Fibroblast of lung (primary cell): ENCODE data around the gene CDKAL1. TPM values are rescaled to one million over a fixed set of nuclear protein-coding genes. Genes with fewer than 3 reads are reported as not detected.

Experiments
- DNase-seq, 2 donors: peaks; one replicate each; pipeline versions ENCODE4 v3.0.0 to v3.0.0-alpha.2; 2010; ENCODE audit warnings: low read depth in 2 of 2
- H2AFZ ChIP-seq: 2 replicates; pipeline ENCODE4 v1.5.1; 2012; ENCODE audit warnings: low read length, control low read depth, inconsistent platforms
- H3K27ac ChIP-seq: 2 replicates; pipeline ENCODE4 v1.5.1; 2011; ENCODE audit warnings: low read length, control low read depth; ENCODE audit not compliant: insufficient read depth
- H3K27me3 ChIP-seq: 2 replicates; pipeline ENCODE4 v1.5.1; 2011; ENCODE audit warnings: mild to moderate bottlenecking, low read length; ENCODE audit not compliant: control insufficient read depth, insufficient read depth
- H3K36me3 ChIP-seq: 2 replicates; pipeline ENCODE4 v1.5.1; 2011; ENCODE audit warnings: low read length; ENCODE audit not compliant: control insufficient read depth, insufficient read depth
- H3K4me1 ChIP-seq: 2 replicates; pipeline ENCODE4 v1.5.1; 2011; ENCODE audit warnings: low read length; ENCODE audit not compliant: control insufficient read depth, insufficient read depth; ENCODE audit errors: extremely low read depth
- H3K4me2 ChIP-seq: 2 replicates; pipeline ENCODE4 v1.5.1; 2011; ENCODE audit warnings: low read length, control low read depth; ENCODE audit not compliant: insufficient read depth; ENCODE audit errors: extremely low read depth
- H3K4me3 ChIP-seq, 4 experiments: fragments of 200-600 bp in 1 of 4; sonication (generic) in 1 of 4; replicated peaks in 1 of 4; 2 replicates each; pipeline ENCODE4 v1.5.1; 2011 to 2016; ENCODE audit warnings: low read length in 4 of 4, low read depth in 3 of 4, mild to moderate bottlenecking in 3 of 4, control low read depth in 2 of 4, inconsistent platforms in 1 of 4, mixed read lengths in 1 of 4; ENCODE audit not compliant: insufficient read depth in 1 of 4; ENCODE audit errors: control extremely low read depth in 1 of 4
- H3K79me2 ChIP-seq: 2 replicates; pipeline ENCODE4 v1.5.1; 2012; ENCODE audit warnings: mild to moderate bottlenecking, low read length, inconsistent platforms; ENCODE audit not compliant: control insufficient read depth, insufficient read depth
- H3K9ac ChIP-seq: 2 replicates; pipeline ENCODE4 v1.5.1; 2011; ENCODE audit warnings: mild to moderate bottlenecking, low read length, control low read depth; ENCODE audit not compliant: insufficient read depth
- H3K9me3 ChIP-seq: 2 replicates; pipeline ENCODE4 v1.5.1; 2012; ENCODE audit warnings: low read depth, low read length; ENCODE audit not compliant: control insufficient read depth, insufficient read depth
- H4K20me1 ChIP-seq: 2 replicates; pipeline ENCODE4 v1.5.1; 2011; ENCODE audit warnings: low read length; ENCODE audit not compliant: control insufficient read depth, insufficient read depth; ENCODE audit errors: extremely low read depth
- CTCF ChIP-seq, 2 donors: IDR thresholded peaks in 1 of 2; conservative IDR thresholded peaks in 1 of 2; 1 replicate in 1 of 2; 2 replicates in 1 of 2; pipeline ENCODE4 v1.5.1; 2011 to 2012; ENCODE audit warnings: low read length in 2 of 2, control low read depth in 1 of 2, inconsistent platforms in 1 of 2, low read depth in 1 of 2, mild to moderate bottlenecking in 1 of 2
- EZH2 ChIP-seq: IDR thresholded peaks from 2 replicates; pipeline ENCODE4 v1.5.1; 2012; ENCODE audit warnings: low read length, control low read depth, mild to moderate bottlenecking; ENCODE audit errors: missing control alignments
- polyA plus RNA-seq, 2 donors: library from polyadenylated mRNA; depleted of rRNA in 1 of 2; stranded (reverse) in 1 of 2; unstranded in 1 of 2; fragments of >200 nt; gene quantifications; 2 replicates each; pipeline ENCODE4 v1.2.1, GENCODE V29; 2011 to 2012; ENCODE audit warnings: missing spikeins in 1 of 2
- total RNA-seq: library from RNA; depleted of rRNA; stranded (reverse); fragments of >200 nt; gene quantifications from 2 replicates; pipeline ENCODE4 v1.2.1, GENCODE V29; 2014

Gene CDKAL1
- total and polyA plus RNA-seq, 2 donors (not counting 1 experiment from before 2014, with no cell fraction given): 7.4 to 15.0 TPM

GRCh38 chr6:21132856-21133838 is 598.9 kb downstream of the CDKAL1 start:
- H3K27me3 ChIP-seq: no peaks in the 10 kb centered on the region
- H3K79me2 ChIP-seq: no peaks in the 10 kb centered on the region
- no peak for TF ChIP-seq CTCF (conservative IDR thresholded peaks at IDR 0.05 in 1 of 2, IDR thresholded peaks at IDR 0.05 in 1 of 2; ENCODE audit: low read depth in 1 of 2, low read length in 2 of 2)
- no peak for TF ChIP-seq EZH2
- no peaks in the 10 kb centered on the region for H3K36me3 ChIP-seq
- peak; percentile 24 to 25 for DNase-seq
- H3K9me3 ChIP-seq: no peaks in the 10 kb centered on the region
- H3K4me1 ChIP-seq: no peaks in the 10 kb centered on the region
- no peaks in the 10 kb centered on the region for H4K20me1 ChIP-seq
- H2AFZ ChIP-seq: no peak overlapping the region
- no peak overlapping the region for H3K27ac ChIP-seq
- no peak overlapping the region for H3K9ac ChIP-seq
- no peak overlapping the region for H3K4me3 ChIP-seq
- H3K4me2 ChIP-seq: no peak overlapping the region

GRCh38 chr6:21133901-21134300 is 599.6 kb downstream of the CDKAL1 start:
- Histone ChIP-seq H3K79me2 (no peaks in the 10 kb centered on the region), H3K4me1 (no peaks in the 10 kb centered on the region), H2AFZ (no peak overlapping the region), H3K4me2 (no peak overlapping the region), H3K27me3 (no peaks in the 10 kb centered on the region), H4K20me1 (no peaks in the 10 kb centered on the region), H3K36me3 (no peaks in the 10 kb centered on the region), H3K4me3 (no peak overlapping the region), H3K9ac (no peak overlapping the region), H3K27ac (no peak overlapping the region), H3K9me3 (no peaks in the 10 kb centered on the region)
- no peak for TF ChIP-seq EZH2
- TF ChIP-seq CTCF (conservative IDR thresholded peaks at IDR 0.05 in 1 of 2, IDR thresholded peaks at IDR 0.05 in 1 of 2; ENCODE audit: low read depth in 1 of 2, low read length in 2 of 2): no peak
- no peak for DNase-seq

GRCh38 chr6:21134356-21134755 is 600.1 kb downstream of the CDKAL1 start:
- H3K4me1 ChIP-seq: no peaks in the 10 kb centered on the region
- no peak overlapping the region for H3K4me2 ChIP-seq
- no peak overlapping the region for H3K27ac ChIP-seq
- no peak overlapping the region for H3K4me3 ChIP-seq
- H4K20me1 ChIP-seq: no peaks in the 10 kb centered on the region
- DNase-seq: no peak
- H2AFZ ChIP-seq: no peak overlapping the region
- no peak for TF ChIP-seq CTCF (conservative IDR thresholded peaks at IDR 0.05 in 1 of 2, IDR thresholded peaks at IDR 0.05 in 1 of 2; ENCODE audit: low read depth in 1 of 2, low read length in 2 of 2)
- no peak for TF ChIP-seq EZH2
- H3K9ac ChIP-seq: no peak overlapping the region
- no peaks in the 10 kb centered on the region for H3K36me3 ChIP-seq
- H3K9me3 ChIP-seq: no peaks in the 10 kb centered on the region
- no peaks in the 10 kb centered on the region for H3K79me2 ChIP-seq
- H3K27me3 ChIP-seq: no peaks in the 10 kb centered on the region
